OCI-LY1 (cell line): Measurements from ENCODE around the gene ZNF143.

ENCODE experiments used
- H2AFZ ChIP-seq: fragments of 200-600 bp; sonication (generic), shearing (Covaris generic); 2 replicates; pipeline ENCODE4 v1.6.0; 2014; ENCODE audit warnings: antibody characterized with exemption, mild to moderate bottlenecking, low read length
- H3F3A ChIP-seq: fragments of 200-600 bp; sonication (generic), shearing (Covaris generic); 2 replicates; pipeline ENCODE4 v1.6.0; 2014; ENCODE audit warnings: mild to moderate bottlenecking, antibody characterized with exemption, low read length, moderate library complexity; ENCODE audit not compliant: insufficient read depth
- H3K27ac ChIP-seq: fragments of 200-600 bp; sonication (generic); 2 replicates; pipeline ENCODE4 v1.5.1; 2014; ENCODE audit warnings: low read length, mixed run types, mild to moderate bottlenecking, low read depth; ENCODE audit not compliant: poor library complexity, severe bottlenecking
- H3K27me3 ChIP-seq: fragments of 200-600 bp; sonication (generic); 2 replicates; pipeline ENCODE4 v1.6.0; 2014; ENCODE audit warnings: antibody characterized with exemption, mild to moderate bottlenecking, low read length, moderate library complexity; ENCODE audit not compliant: insufficient read depth
- H3K36me3 ChIP-seq: fragments of 200-600 bp; sonication (generic); 2 replicates; pipeline ENCODE4 v1.6.1; 2014; ENCODE audit warnings: mild to moderate bottlenecking, antibody characterized with exemption, low read length, moderate library complexity, mixed read lengths; ENCODE audit not compliant: insufficient read depth
- H3K4me1 ChIP-seq: fragments of 200-600 bp; sonication (generic); 2 replicates; pipeline ENCODE4 v1.5.1; 2014; ENCODE audit warnings: mild to moderate bottlenecking, low read length, moderate library complexity; ENCODE audit not compliant: insufficient read depth, severe bottlenecking
- H3K4me2 ChIP-seq: fragments of 200-600 bp; sonication (generic), shearing (Covaris generic); 2 replicates; pipeline ENCODE4 v1.6.1; 2014; ENCODE audit warnings: low read length
- H3K4me3 ChIP-seq: fragments of 200-600 bp; sonication (generic); 2 replicates; pipeline ENCODE4 v1.5.1; 2014; ENCODE audit warnings: low read length, low read depth, mild to moderate bottlenecking, mixed read lengths; ENCODE audit not compliant: poor library complexity, severe bottlenecking
- H3K79me2 ChIP-seq: fragments of 200-600 bp; shearing (Covaris generic); 2 replicates; pipeline ENCODE4 v1.6.1; 2016; ENCODE audit warnings: mixed run types, low read length, mixed read lengths; ENCODE audit not compliant: insufficient read depth
- H3K9ac ChIP-seq: fragments of 200-600 bp; sonication (generic), shearing (Covaris generic); 2 replicates; pipeline ENCODE4 v1.6.1; 2014; ENCODE audit warnings: mild to moderate bottlenecking, low read length, mixed read lengths
- H3K9me2 ChIP-seq: fragments of 200-600 bp; sonication (generic), shearing (Covaris generic); 2 replicates; pipeline ENCODE4 v1.6.1; 2014; ENCODE audit warnings: low read depth, mild to moderate bottlenecking, low read length, mixed read lengths
- H3K9me3 ChIP-seq: fragments of 200-600 bp; shearing (Covaris generic); 2 replicates; pipeline ENCODE4 v1.6.1; 2014; ENCODE audit warnings: low read length, mixed read lengths
- H4K20me1 ChIP-seq: fragments of 200-600 bp; sonication (generic), shearing (Covaris generic); 2 replicates; pipeline ENCODE4 v1.6.0; 2016; ENCODE audit warnings: mild to moderate bottlenecking, low read length; ENCODE audit not compliant: insufficient read depth
- EZH2 ChIP-seq: fragments of 200-600 bp; sonication (generic), shearing (Covaris generic); IDR thresholded peaks from 2 replicates; pipeline ENCODE4 v1.8.0; 2017; ENCODE audit warnings: borderline replicate concordance, mixed run types, mild to moderate bottlenecking, antibody characterized with exemption, low read length, moderate library complexity, mixed read lengths
- TF ChIP-seq, protein P1 (sequence below): fragments of 200-600 bp; sonication (generic), shearing (Covaris generic); IDR thresholded peaks from 2 replicates; pipeline ENCODE4 v1.5.1; 2017; ENCODE audit warnings: mild to moderate bottlenecking, antibody characterized with exemption, low read length, moderate library complexity, mixed read lengths

Gene ZNF143

DNA sequence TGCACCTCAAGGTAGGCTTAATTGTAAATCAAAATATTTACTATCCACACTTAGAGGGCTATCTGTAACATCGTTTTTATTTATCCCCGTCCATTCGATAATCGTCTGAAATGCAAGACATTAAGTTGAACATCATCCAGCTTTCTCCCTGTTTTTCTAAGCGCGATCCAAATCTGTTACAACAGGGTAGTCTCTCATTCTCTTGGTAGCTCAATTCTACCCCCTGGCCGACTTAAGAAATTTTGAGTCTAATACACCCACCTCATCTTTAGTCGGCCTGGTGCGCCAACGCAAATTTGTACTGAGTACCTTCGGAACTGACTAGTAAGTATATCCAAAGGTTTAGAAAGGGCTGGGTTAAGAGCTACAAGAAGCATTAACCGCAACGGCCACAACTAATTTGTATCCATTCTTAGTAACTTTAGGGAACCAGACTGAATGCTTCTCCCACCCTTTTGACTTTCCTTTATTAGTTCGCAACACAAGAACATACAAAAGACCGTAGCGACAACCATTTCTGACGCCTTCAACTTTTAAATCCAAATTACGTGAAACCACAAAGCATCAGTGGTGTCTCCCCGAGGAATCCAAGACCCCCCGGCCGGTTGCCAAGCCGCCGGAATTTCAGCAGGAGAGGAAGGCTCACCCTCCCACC is 1.0 kb upstream of the ZNF143 start:
- TF ChIP-seq, protein P1, sequence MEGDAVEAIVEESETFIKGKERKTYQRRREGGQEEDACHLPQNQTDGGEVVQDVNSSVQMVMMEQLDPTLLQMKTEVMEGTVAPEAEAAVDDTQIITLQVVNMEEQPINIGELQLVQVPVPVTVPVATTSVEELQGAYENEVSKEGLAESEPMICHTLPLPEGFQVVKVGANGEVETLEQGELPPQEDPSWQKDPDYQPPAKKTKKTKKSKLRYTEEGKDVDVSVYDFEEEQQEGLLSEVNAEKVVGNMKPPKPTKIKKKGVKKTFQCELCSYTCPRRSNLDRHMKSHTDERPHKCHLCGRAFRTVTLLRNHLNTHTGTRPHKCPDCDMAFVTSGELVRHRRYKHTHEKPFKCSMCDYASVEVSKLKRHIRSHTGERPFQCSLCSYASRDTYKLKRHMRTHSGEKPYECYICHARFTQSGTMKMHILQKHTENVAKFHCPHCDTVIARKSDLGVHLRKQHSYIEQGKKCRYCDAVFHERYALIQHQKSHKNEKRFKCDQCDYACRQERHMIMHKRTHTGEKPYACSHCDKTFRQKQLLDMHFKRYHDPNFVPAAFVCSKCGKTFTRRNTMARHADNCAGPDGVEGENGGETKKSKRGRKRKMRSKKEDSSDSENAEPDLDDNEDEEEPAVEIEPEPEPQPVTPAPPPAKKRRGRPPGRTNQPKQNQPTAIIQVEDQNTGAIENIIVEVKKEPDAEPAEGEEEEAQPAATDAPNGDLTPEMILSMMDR: no peak
- no peak for TF ChIP-seq EZH2
- peak overlapping the region; percentile 94 for H3K27ac ChIP-seq
- peaks cover 4% of the 10 kb centered on the region; the same call in 1 of the 2 replicates for H3K36me3 ChIP-seq
- peak overlapping the region; percentile 94 for H3K4me2 ChIP-seq
- H3F3A ChIP-seq: peaks cover 5% of the 10 kb centered on the region
- no peaks in the 10 kb centered on the region for H4K20me1 ChIP-seq
- peaks cover 21% of the 10 kb centered on the region for H3K79me2 ChIP-seq
- H3K4me3 ChIP-seq: peak overlapping the region; percentile 92
- H3K9me3 ChIP-seq: no peaks in the 10 kb centered on the region
- no peaks in the 10 kb centered on the region for H3K9me2 ChIP-seq
- H3K4me1 ChIP-seq: peaks cover 26% of the 10 kb centered on the region
- peak overlapping the region; percentile 99 for H3K9ac ChIP-seq
- no peak overlapping the region for H2AFZ ChIP-seq
- H3K27me3 ChIP-seq: no peaks in the 10 kb centered on the region

DNA sequence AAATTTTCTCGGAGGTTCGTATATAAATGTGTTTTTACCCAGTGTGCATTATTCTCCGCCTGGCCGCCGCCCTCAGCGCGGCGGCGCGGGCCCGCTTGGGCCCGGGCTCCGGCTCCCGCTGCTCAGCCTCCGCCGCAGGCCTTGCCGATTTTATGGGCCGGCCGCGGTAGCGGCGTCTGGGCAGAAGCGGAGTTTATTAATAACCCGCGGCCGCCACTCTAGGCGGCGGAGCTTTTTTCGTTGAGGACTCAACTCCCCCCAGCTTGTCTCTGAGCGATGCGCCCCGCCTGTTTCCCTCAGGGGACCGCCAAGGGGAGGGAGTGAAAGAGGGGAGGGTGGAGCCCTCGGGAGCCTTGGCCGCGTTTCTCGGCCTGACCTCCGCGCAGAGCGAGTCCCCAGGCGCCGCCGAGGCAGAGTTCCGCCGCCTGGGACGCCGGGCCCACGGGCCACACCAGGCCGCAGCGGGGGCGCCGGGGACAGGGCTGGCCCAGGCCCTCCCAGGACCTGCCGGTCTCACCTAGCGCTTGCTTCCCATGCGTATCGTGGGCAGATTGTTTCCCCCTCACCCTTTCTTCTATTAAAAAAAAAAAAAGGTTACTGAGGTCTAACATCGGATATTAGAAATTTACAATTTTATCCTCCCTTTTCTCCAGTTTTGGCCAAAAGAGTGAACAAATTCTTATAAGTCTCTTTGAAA is 399 bp downstream of the ZNF143 start:
- Histone ChIP-seq H3K27me3 (no peaks in the 10 kb centered on the region), H3K27ac (peak overlapping the region; percentile 93), H3K79me2 (peaks cover 24% of the 10 kb centered on the region), H3K4me1 (peaks cover 26% of the 10 kb centered on the region), H3K4me2 (peak overlapping the region; percentile 87), H4K20me1 (no peaks in the 10 kb centered on the region), H3K36me3 (peaks cover 4% of the 10 kb centered on the region; the same call in 1 of the 2 replicates), H2AFZ (no peak overlapping the region), H3F3A (peaks cover 5% of the 10 kb centered on the region), H3K9me2 (no peaks in the 10 kb centered on the region), H3K9me3 (no peaks in the 10 kb centered on the region), H3K4me3 (peak overlapping the region; percentile 66), H3K9ac (peak overlapping the region; percentile 90)
- no peak for TF ChIP-seq EZH2
- TF ChIP-seq, protein P1: no peak

- Histone ChIP-seq H3K27me3 (no peaks in the 10 kb centered on the region), H3K4me1 (peaks cover 26% of the 10 kb centered on the region), H3F3A (peaks cover 5% of the 10 kb centered on the region), H2AFZ (no peak overlapping the region), H4K20me1 (no peaks in the 10 kb centered on the region), H3K79me2 (peaks cover 24% of the 10 kb centered on the region), H3K36me3 (peaks cover 4% of the 10 kb centered on the region; the same call in 1 of the 2 replicates), H3K9me3 (no peaks in the 10 kb centered on the region), H3K9ac (peak overlapping the region; percentile 90), H3K27ac (peak overlapping the region; percentile 93), H3K9me2 (no peaks in the 10 kb centered on the region), H3K4me2 (peak overlapping the region; percentile 87), H3K4me3 (peak overlapping the region; percentile 66)
- TF ChIP-seq, protein P1: no peak
- no peak for TF ChIP-seq EZH2
Observed at GRCh38 chr11:9461760-9462134, 935 bp downstream of the ZNF143 start.
